RWPE2 (cell line): ENCODE measurements around the gene HHATL.

Source experiments
- ATAC-seq: fragments of 200-7000 bp; cut with Tn5 transposase; 3 replicates; pipeline ENCODE4 v1.9.1; 2021; ENCODE audit warnings: low read depth
- DNase-seq: peaks from one replicate; pipeline ENCODE4 v3.0.0-alpha.2; 2020; ENCODE audit warnings: low spot score
- H3K27ac ChIP-seq: fragments of 450-650 bp; 2 replicates; pipeline ENCODE4 v1.5.1; 2017; ENCODE audit warnings: mild to moderate bottlenecking; ENCODE audit not compliant: poor library complexity, severe bottlenecking
- H3K27me3 ChIP-seq: fragments of 250-450 bp; sonication (Bioruptor Pico); 2 replicates; pipeline ENCODE4 v1.5.1; 2021; ENCODE audit warnings: mild to moderate bottlenecking, moderate library complexity; ENCODE audit not compliant: insufficient read depth, poor library complexity, severe bottlenecking
- H3K36me3 ChIP-seq: fragments of 250-450 bp; sonication (Bioruptor Pico); 2 replicates; pipeline ENCODE4 v1.5.1; 2020; ENCODE audit warnings: low read depth, mild to moderate bottlenecking, moderate library complexity
- H3K4me1 ChIP-seq: fragments of 250-450 bp; sonication (Bioruptor Pico); 2 replicates; pipeline ENCODE4 v1.5.1; 2021; ENCODE audit warnings: mild to moderate bottlenecking, moderate library complexity; ENCODE audit not compliant: insufficient read depth, poor library complexity, severe bottlenecking
- H3K4me3 ChIP-seq: fragments of 250-450 bp; sonication (Bioruptor Pico); 2 replicates; pipeline ENCODE4 v1.5.1; 2021; ENCODE audit warnings: mild to moderate bottlenecking, moderate library complexity; ENCODE audit not compliant: severe bottlenecking
- H3K9me3 ChIP-seq: fragments of 250-450 bp; sonication (Bioruptor Pico); 2 replicates; pipeline ENCODE4 v1.5.1; 2021; ENCODE audit warnings: mild to moderate bottlenecking, moderate library complexity; ENCODE audit not compliant: severe bottlenecking
- TF ChIP-seq, protein P1 (sequence below): fragments of 450-650 bp; IDR thresholded peaks from one replicate; pipeline ENCODE4 v1.5.1; 2017; ENCODE audit warnings: mild to moderate bottlenecking, moderate library complexity; ENCODE audit not compliant: poor library complexity, severe bottlenecking

HHATL gene

GRCh38 chr3:42678447-42678846, 24.2 kb downstream of the HHATL start:
- Histone ChIP-seq H3K36me3 (no peaks in the 10 kb centered on the region), H3K27me3 (no peaks in the 10 kb centered on the region)

DNA sequence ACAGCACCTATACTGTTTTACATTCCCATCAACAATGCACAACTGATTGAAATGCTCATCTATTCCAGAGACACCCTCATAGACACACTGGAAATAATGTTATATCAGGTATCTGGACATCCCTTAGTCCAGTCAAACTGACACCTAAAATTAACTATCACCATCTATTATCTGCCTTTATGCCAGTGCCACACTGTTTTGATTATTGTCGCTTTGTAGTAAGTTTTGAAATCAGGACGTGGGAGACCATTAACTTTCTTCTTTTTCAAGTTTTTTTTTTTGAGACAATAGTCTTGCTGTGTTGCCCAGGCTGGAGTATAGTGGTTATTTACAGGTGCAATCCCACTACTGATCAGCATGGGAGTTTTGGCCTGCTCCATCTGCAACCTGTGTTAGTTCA, 26.7 kb downstream of the HHATL start:
- H3K36me3 ChIP-seq, result no peaks in the 10 kb centered on the region
- DNase-seq, result no peak
- TF ChIP-seq, protein P1, sequence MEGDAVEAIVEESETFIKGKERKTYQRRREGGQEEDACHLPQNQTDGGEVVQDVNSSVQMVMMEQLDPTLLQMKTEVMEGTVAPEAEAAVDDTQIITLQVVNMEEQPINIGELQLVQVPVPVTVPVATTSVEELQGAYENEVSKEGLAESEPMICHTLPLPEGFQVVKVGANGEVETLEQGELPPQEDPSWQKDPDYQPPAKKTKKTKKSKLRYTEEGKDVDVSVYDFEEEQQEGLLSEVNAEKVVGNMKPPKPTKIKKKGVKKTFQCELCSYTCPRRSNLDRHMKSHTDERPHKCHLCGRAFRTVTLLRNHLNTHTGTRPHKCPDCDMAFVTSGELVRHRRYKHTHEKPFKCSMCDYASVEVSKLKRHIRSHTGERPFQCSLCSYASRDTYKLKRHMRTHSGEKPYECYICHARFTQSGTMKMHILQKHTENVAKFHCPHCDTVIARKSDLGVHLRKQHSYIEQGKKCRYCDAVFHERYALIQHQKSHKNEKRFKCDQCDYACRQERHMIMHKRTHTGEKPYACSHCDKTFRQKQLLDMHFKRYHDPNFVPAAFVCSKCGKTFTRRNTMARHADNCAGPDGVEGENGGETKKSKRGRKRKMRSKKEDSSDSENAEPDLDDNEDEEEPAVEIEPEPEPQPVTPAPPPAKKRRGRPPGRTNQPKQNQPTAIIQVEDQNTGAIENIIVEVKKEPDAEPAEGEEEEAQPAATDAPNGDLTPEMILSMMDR, result no peak
- no peak overlapping the region for H3K4me3 ChIP-seq
- peaks cover 2% of the 10 kb centered on the region for H3K9me3 ChIP-seq
- no peak overlapping the region for H3K27ac ChIP-seq
- no peaks in the 10 kb centered on the region for H3K27me3 ChIP-seq
- ATAC-seq, result no peak
- no peaks in the 10 kb centered on the region for H3K4me1 ChIP-seq

More at GRCh38 chr3:42678447-42678846, 24.2 kb downstream of the HHATL start:
- TF ChIP-seq, protein P1, result no peak
- DNase-seq, result no peak
- Histone ChIP-seq H3K27ac (no peak overlapping the region), H3K9me3 (peaks cover 2% of the 10 kb centered on the region), H3K4me1 (no peaks in the 10 kb centered on the region), H3K4me3 (no peak overlapping the region)
- no peak for ATAC-seq

DNA sequence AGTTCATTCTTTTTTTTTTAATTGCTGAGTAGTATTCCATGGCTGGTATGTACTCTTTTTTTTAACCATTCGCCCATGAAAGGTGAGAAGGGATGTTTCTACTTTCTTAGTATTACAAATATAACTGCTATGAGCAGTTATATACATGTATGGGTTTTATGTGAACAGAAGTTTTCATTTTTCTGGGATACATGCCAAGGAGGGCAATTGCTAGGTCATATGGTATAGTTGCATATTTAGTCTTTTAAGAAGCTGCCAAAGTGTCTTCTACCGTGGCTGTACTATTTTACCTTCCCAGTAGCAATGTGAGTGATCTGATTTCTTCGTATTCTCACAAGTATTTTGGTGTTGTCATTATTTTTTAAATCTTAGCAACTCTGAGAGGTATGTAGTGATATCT, 28.5 kb downstream of the HHATL start:
- Histone ChIP-seq H3K4me3 (no peak overlapping the region), H3K36me3 (no peaks in the 10 kb centered on the region), H3K27ac (no peak overlapping the region), H3K9me3 (peaks cover 2% of the 10 kb centered on the region), H3K27me3 (no peaks in the 10 kb centered on the region), H3K4me1 (no peaks in the 10 kb centered on the region)
- TF ChIP-seq, protein P1, result no peak
- DNase-seq, result no peak
- ATAC-seq, result no peak

DNA sequence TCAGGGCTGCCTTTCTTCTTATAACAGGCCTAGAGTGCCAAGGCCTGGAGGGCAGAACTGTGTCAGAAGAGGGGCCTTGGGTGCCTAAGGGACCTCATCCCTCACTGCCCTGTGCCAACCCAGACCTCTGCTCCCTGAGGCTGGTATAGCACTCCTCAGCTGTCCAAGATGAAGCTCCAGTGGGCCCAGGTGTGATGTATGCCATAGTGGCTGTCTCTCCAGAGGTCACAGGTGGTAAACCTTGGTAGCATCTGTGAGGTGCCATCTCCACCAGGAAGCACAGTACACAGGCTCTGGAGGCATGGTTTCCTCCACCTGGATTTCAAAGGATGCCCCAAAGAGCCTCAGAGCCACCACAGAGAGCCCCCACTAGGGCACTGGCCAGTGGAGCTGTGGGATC, 29.5 kb downstream of the HHATL start:
- no peak overlapping the region for H3K4me3 ChIP-seq
- no peaks in the 10 kb centered on the region for H3K27me3 ChIP-seq
- H3K36me3 ChIP-seq, result no peaks in the 10 kb centered on the region
- no peaks in the 10 kb centered on the region for H3K4me1 ChIP-seq
- no peak overlapping the region for H3K27ac ChIP-seq
- DNase-seq, result no peak
- no peak for ATAC-seq
- peaks cover 2% of the 10 kb centered on the region for H3K9me3 ChIP-seq
- TF ChIP-seq, protein P1, result no peak

GRCh38 chr3:42672515-42672914, 30.1 kb downstream of the HHATL start:
- ATAC-seq (no peak), DNase-seq (no peak)
- Histone ChIP-seq H3K36me3 (no peaks in the 10 kb centered on the region), H3K27ac (no peak overlapping the region), H3K27me3 (no peaks in the 10 kb centered on the region), H3K4me1 (no peaks in the 10 kb centered on the region), H3K4me3 (no peak overlapping the region), H3K9me3 (peaks cover 2% of the 10 kb centered on the region)
- TF ChIP-seq, protein P1, result no peak
